Activated naive CD4-positive, alpha-beta T cell treated with Interleukin-2 at 50 U/mL for 16 hours (primary cell): ENCODE data around the gene INSYN2A.

Experiments used
- DNase-seq: peaks from one replicate; pipeline ENCODE4 v3.0.0-alpha.2; 2020

The INSYN2A gene

GRCh38 chr10:127151981-127152699 is 44.3 kb downstream of the INSYN2A start:
- DNase-seq, result no peak

DNA sequence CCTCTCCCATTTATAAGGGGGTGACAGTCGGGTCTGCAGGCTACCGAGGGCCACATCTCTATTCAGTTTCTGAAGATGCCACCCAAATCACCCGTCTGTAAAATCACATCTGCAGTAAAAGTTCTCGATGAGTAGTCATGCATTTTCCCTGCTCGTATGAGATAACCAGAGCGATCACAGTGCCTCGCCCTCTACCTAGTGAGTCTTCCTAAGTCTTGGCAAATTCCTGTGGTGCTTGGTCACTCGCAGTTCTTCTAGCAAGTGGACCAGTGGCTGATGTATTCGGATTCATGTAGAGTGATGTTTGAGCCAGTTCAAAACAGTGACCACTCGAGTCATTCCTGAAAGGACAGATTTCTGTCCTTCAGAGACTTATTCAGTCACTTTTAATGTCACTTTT is 44.9 kb downstream of the INSYN2A start:
- no peak for DNase-seq

GRCh38 chr10:127150136-127150535 is 46.3 kb downstream of the INSYN2A start:
- no peak for DNase-seq

GRCh38 chr10:127149501-127150081 is 46.8 kb downstream of the INSYN2A start:
- DNase-seq, result no peak

- no peak for DNase-seq
Measured at GRCh38 chr10:127148933-127149220, 47.5 kb downstream of the INSYN2A start.

- no peak for DNase-seq
Measured at GRCh38 chr10:127148066-127148932, 48.1 kb downstream of the INSYN2A start.

DNA sequence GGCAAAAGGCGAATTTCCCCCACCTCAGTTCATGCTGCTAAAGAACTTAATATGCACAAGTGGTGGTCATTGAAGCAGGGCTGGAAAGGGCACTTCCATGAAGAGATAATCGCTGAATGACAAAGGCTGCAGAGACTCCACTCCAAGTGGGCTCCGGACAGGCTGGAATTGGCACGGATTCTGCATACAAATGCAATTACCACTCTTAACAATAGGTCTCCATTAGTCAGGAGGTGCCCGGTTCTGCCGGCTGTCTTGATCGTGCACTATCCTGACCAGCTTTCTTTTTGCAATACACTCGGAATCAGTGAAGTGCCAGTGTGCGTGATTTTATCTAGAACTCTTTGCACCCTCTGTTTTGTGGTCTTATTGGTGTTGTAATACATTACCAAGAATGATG is 49.7 kb downstream of the INSYN2A start:
- DNase-seq, result no peak
